Activated naive CD4-positive, alpha-beta T cell treated with anti-CD3 and anti-CD28 coated beads, Interleukin-2, amount 50 U/mL, for 72 hours (primary cell): ENCODE data around the gene IQGAP2. TPM values are rescaled to one million over a fixed set of nuclear protein-coding genes. Genes with fewer than 3 reads are reported as not detected.

Experiments
- ATAC-seq, 2 donors: fragments of 150-1000 bp; cut with Tn5 transposase; 2 replicates each; pipeline ENCODE4 v1.10.0; 2021; ENCODE audit warnings: mild to moderate bottlenecking in 2 of 2, moderate library complexity in 2 of 2
- DNase-seq, 2 donors: peaks; one replicate each; pipeline ENCODE4 v3.0.0; 2021 to 2022; ENCODE audit warnings: low spot score in 2 of 2
- H3K27ac Mint-ChIP-seq, 2 donors: one replicate each; pipeline ENCODE4 v1.8.0; 2022; ENCODE audit warnings: mild to moderate bottlenecking in 2 of 2, mixed read lengths in 2 of 2
- H3K36me3 Mint-ChIP-seq, 2 donors: one replicate each; pipeline ENCODE4 v1.8.0; 2022; ENCODE audit warnings: mixed read lengths in 2 of 2
- H3K9me3 Mint-ChIP-seq, 2 donors: one replicate each; pipeline ENCODE4 v1.8.0; 2022; ENCODE audit warnings: mixed read lengths in 2 of 2
- total RNA-seq, 2 donors: library from RNA; stranded (reverse); gene quantifications; one replicate each; pipeline ENCODE4 v1.2.3, GENCODE V29; 2022

The IQGAP2 gene
- total RNA-seq, 2 donors from 2014 or later: 42.4 to 62.0 TPM

GRCh38 chr5:76401801-76402250 lies 1.3 kb upstream of the IQGAP2 start:
- ATAC-seq (no peak), DNase-seq (no peak)
- peak overlapping the region in 1 of 2 donors; percentile 100 for H3K27ac Mint-ChIP-seq
- no peaks in the 10 kb centered on the region for H3K9me3 Mint-ChIP-seq
- peaks cover 0 to 11% of the 10 kb centered on the region in 2 donors for H3K36me3 Mint-ChIP-seq

- peak overlapping the region; percentile 99 to 100 for H3K27ac Mint-ChIP-seq
- ATAC-seq: peak; percentile 69 to 80
- H3K9me3 Mint-ChIP-seq: no peaks in the 10 kb centered on the region
- peaks cover 3 to 11% of the 10 kb centered on the region in 2 donors for H3K36me3 Mint-ChIP-seq
- DNase-seq: peak; percentile 66 to 84
Measured at GRCh38 chr5:76402251-76402885, 717 bp upstream of the IQGAP2 start.

GRCh38 chr5:76403766-76404222 lies 709 bp downstream of the IQGAP2 start:
- H3K36me3 Mint-ChIP-seq: peaks cover 8 to 11% of the 10 kb centered on the region in 2 donors
- H3K27ac Mint-ChIP-seq: peak overlapping the region; percentile 92 to 100
- DNase-seq (peak; percentile 61 to 75), ATAC-seq (peak; percentile 9 to 30)
- H3K9me3 Mint-ChIP-seq: no peaks in the 10 kb centered on the region

GRCh38 chr5:76404223-76405211 lies 1.4 kb downstream of the IQGAP2 start:
- Mint-ChIP-seq H3K9me3 (no peaks in the 10 kb centered on the region), H3K36me3 (peaks cover 8 to 11% of the 10 kb centered on the region in 2 donors), H3K27ac (peak overlapping the region; percentile 92 to 100)
- ATAC-seq (peak; percentile 56 to 72), DNase-seq (peak; percentile 65 to 84)

- peak overlapping the region; percentile 53 to 100 for H3K27ac Mint-ChIP-seq
- H3K36me3 Mint-ChIP-seq: peaks cover 8 to 11% of the 10 kb centered on the region in 2 donors
- DNase-seq (no peak), ATAC-seq (no peak)
- no peaks in the 10 kb centered on the region for H3K9me3 Mint-ChIP-seq
Measured at GRCh38 chr5:76406014-76406413, 2.9 kb downstream of the IQGAP2 start.

- no peak overlapping the region for H3K27ac Mint-ChIP-seq
- no peak for DNase-seq
- no peak for ATAC-seq
Measured at GRCh38 chr5:76406673-76407072, 3.6 kb downstream of the IQGAP2 start.

GRCh38 chr5:76408104-76408654 lies 5.1 kb downstream of the IQGAP2 start:
- ATAC-seq (no peak), DNase-seq (no peak)
- Mint-ChIP-seq H3K27ac (no peak overlapping the region), H3K9me3 (no peaks in the 10 kb centered on the region), H3K36me3 (peaks cover 3 to 16% of the 10 kb centered on the region in 2 donors)

More at GRCh38 chr5:76406673-76407072, 3.6 kb downstream of the IQGAP2 start:
- Mint-ChIP-seq H3K36me3 (peaks cover 8 to 11% of the 10 kb centered on the region in 2 donors), H3K9me3 (no peaks in the 10 kb centered on the region)

GRCh38 chr5:76412511-76412910 lies 9.4 kb downstream of the IQGAP2 start:
- H3K27ac Mint-ChIP-seq: no peak overlapping the region
- peaks cover 7 to 15% of the 10 kb centered on the region in 2 donors for H3K36me3 Mint-ChIP-seq
- DNase-seq (no peak), ATAC-seq (no peak)
- no peaks in the 10 kb centered on the region for H3K9me3 Mint-ChIP-seq

GRCh38 chr5:76413746-76414145 lies 10.7 kb downstream of the IQGAP2 start:
- Mint-ChIP-seq H3K9me3 (no peaks in the 10 kb centered on the region), H3K27ac (no peak overlapping the region), H3K36me3 (peaks cover 7 to 11% of the 10 kb centered on the region in 2 donors)
- ATAC-seq (no peak), DNase-seq (no peak)

- Mint-ChIP-seq H3K36me3 (peaks cover 7 to 11% of the 10 kb centered on the region in 2 donors), H3K9me3 (no peaks in the 10 kb centered on the region), H3K27ac (no peak overlapping the region)
- no peak for DNase-seq
- ATAC-seq: no peak
Measured at GRCh38 chr5:76414788-76415187, 11.7 kb downstream of the IQGAP2 start.

GRCh38 chr5:76415855-76416254 lies 12.8 kb downstream of the IQGAP2 start:
- DNase-seq: no peak
- Mint-ChIP-seq H3K27ac (peak overlapping the region; percentile 31 to 74), H3K9me3 (no peaks in the 10 kb centered on the region), H3K36me3 (peaks cover 7 to 17% of the 10 kb centered on the region in 2 donors)
- peak; percentile 94 to 97 for ATAC-seq

GRCh38 chr5:76419597-76420298 lies 16.7 kb downstream of the IQGAP2 start:
- no peak for ATAC-seq
- peak overlapping the region in 1 of 2 donors; percentile 0 for H3K27ac Mint-ChIP-seq
- no peaks in the 10 kb centered on the region for H3K9me3 Mint-ChIP-seq
- no peak for DNase-seq
- peaks cover 7 to 14% of the 10 kb centered on the region in 2 donors for H3K36me3 Mint-ChIP-seq

GRCh38 chr5:76422227-76422626 lies 19.1 kb downstream of the IQGAP2 start:
- Mint-ChIP-seq H3K36me3 (peaks cover 0 to 10% of the 10 kb centered on the region in 2 donors), H3K27ac (no peak overlapping the region), H3K9me3 (no peaks in the 10 kb centered on the region)
- DNase-seq (no peak), ATAC-seq (no peak)

- ATAC-seq: no peak
- no peak for DNase-seq
- no peaks in the 10 kb centered on the region for H3K9me3 Mint-ChIP-seq
- peaks cover 5 to 15% of the 10 kb centered on the region in 2 donors for H3K36me3 Mint-ChIP-seq
- H3K27ac Mint-ChIP-seq: no peak overlapping the region
Measured at GRCh38 chr5:76422742-76423141, 19.7 kb downstream of the IQGAP2 start.

- ATAC-seq (no peak), DNase-seq (no peak)
- Mint-ChIP-seq H3K9me3 (no peaks in the 10 kb centered on the region), H3K36me3 (peaks cover 9 to 21% of the 10 kb centered on the region in 2 donors), H3K27ac (no peak overlapping the region)
Measured at GRCh38 chr5:76425146-76425545, 22.1 kb downstream of the IQGAP2 start.
